ENCODE measurements around the gene RTRAF.

The RTRAF gene

DNA sequence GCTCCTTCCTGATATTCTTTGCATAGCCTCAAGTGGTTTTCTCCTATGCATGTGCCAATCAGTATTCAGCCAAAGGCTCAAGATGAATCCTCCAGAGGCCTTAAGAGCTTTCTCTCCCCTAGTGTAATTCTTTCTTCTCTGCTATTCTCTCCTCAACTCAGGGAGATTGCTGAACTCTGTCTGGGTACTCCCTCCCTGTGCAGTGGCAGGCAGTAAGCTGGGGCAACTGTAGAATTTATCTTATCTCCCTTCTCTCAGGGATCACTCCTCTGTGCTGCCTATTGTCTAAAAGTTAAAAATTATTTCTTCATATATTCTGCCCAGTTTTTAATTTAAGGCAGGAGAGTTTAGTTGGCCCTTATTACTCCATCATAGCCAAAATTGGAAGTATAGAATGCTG lies 28.5 kb upstream of the RTRAF start:
- no peaks in the 10 kb centered on the region for H3K36me3 ChIP-seq (ENCODE audit: control insufficient read depth, insufficient read depth, low read length)
- no peak overlapping the region for H3K4me3 ChIP-seq (ENCODE audit: low read depth, low read length)
- H3K79me2 ChIP-seq = no peaks in the 10 kb centered on the region
- no peak overlapping the region for H3K27ac ChIP-seq
- H3K4me2 ChIP-seq (ENCODE audit: low read length) = no peak overlapping the region
- no peak overlapping the region for H3K9ac ChIP-seq
- H3K27me3 ChIP-seq (ENCODE audit: control insufficient read depth, insufficient read depth, low read length) = no peaks in the 10 kb centered on the region
- TF ChIP-seq, protein P1, sequence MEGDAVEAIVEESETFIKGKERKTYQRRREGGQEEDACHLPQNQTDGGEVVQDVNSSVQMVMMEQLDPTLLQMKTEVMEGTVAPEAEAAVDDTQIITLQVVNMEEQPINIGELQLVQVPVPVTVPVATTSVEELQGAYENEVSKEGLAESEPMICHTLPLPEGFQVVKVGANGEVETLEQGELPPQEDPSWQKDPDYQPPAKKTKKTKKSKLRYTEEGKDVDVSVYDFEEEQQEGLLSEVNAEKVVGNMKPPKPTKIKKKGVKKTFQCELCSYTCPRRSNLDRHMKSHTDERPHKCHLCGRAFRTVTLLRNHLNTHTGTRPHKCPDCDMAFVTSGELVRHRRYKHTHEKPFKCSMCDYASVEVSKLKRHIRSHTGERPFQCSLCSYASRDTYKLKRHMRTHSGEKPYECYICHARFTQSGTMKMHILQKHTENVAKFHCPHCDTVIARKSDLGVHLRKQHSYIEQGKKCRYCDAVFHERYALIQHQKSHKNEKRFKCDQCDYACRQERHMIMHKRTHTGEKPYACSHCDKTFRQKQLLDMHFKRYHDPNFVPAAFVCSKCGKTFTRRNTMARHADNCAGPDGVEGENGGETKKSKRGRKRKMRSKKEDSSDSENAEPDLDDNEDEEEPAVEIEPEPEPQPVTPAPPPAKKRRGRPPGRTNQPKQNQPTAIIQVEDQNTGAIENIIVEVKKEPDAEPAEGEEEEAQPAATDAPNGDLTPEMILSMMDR (IDR thresholded peaks at IDR 0.05) = no peak
- H2AFZ ChIP-seq = no peak overlapping the region
- no peaks in the 10 kb centered on the region for H3K9me3 ChIP-seq (ENCODE audit: control insufficient read depth, low read length)
- no peaks in the 10 kb centered on the region for H3K4me1 ChIP-seq

DNA sequence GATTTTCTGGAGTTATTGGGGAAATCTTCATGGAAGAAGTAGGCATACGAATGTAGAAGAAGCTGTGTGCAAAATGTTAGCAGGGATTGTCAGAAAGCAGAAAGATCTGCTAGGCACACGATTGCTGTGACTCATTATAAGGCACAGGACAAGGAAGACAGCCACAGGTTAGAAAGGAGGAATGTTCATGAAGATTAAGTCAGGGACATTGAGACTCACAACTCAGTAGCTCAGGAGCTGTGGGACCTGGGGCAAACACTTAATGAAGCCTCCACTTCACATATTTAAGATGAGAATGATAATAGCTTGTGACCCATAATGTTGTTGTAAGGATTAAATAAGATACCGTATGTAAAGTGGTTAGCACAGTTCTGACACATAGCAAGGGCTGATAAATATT lies 26.6 kb upstream of the RTRAF start:
- no peak overlapping the region for H3K27ac ChIP-seq
- H3K4me1 ChIP-seq = no peaks in the 10 kb centered on the region
- H3K79me2 ChIP-seq = no peaks in the 10 kb centered on the region
- no peaks in the 10 kb centered on the region for H3K27me3 ChIP-seq (ENCODE audit: control insufficient read depth, insufficient read depth, low read length)
- H2AFZ ChIP-seq = no peak overlapping the region
- no peaks in the 10 kb centered on the region for H3K9me3 ChIP-seq (ENCODE audit: control insufficient read depth, low read length)
- TF ChIP-seq, protein P1 (IDR thresholded peaks at IDR 0.05) = no peak
- H3K4me2 ChIP-seq (ENCODE audit: low read length) = no peak overlapping the region
- H3K4me3 ChIP-seq (ENCODE audit: low read depth, low read length) = no peak overlapping the region
- no peak overlapping the region for H3K9ac ChIP-seq
- H3K36me3 ChIP-seq (ENCODE audit: control insufficient read depth, insufficient read depth, low read length) = no peaks in the 10 kb centered on the region

DNA sequence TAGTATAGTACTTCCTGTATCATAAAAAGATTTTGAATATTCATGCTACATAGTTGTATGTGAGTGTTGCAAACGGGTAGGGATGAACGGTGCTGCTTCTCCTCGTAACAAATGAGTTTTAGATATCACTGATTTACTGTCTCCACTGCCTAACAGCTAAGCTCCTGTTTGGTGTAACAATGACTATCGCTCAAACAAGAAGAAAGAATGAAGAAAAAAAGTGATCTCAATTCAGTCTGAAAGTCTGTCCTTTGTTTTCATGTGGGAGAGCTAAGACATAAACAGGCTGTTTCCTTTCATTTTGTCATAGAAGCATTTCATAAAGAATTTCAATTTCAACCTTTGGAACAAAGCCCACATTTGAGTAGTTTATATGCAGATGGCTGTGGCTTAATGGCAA lies 26.1 kb upstream of the RTRAF start:
- H3K27ac ChIP-seq = no peak overlapping the region
- H3K9ac ChIP-seq = no peak overlapping the region
- no peak overlapping the region for H3K4me2 ChIP-seq (ENCODE audit: low read length)
- H3K27me3 ChIP-seq (ENCODE audit: control insufficient read depth, insufficient read depth, low read length) = no peaks in the 10 kb centered on the region
- H3K79me2 ChIP-seq = no peaks in the 10 kb centered on the region
- TF ChIP-seq, protein P1 (IDR thresholded peaks at IDR 0.05) = no peak
- no peak overlapping the region for H3K4me3 ChIP-seq (ENCODE audit: low read depth, low read length)
- no peaks in the 10 kb centered on the region for H3K36me3 ChIP-seq (ENCODE audit: control insufficient read depth, insufficient read depth, low read length)
- H2AFZ ChIP-seq = no peak overlapping the region
- H3K4me1 ChIP-seq = no peaks in the 10 kb centered on the region
- H3K9me3 ChIP-seq (ENCODE audit: control insufficient read depth, low read length) = no peaks in the 10 kb centered on the region

DNA sequence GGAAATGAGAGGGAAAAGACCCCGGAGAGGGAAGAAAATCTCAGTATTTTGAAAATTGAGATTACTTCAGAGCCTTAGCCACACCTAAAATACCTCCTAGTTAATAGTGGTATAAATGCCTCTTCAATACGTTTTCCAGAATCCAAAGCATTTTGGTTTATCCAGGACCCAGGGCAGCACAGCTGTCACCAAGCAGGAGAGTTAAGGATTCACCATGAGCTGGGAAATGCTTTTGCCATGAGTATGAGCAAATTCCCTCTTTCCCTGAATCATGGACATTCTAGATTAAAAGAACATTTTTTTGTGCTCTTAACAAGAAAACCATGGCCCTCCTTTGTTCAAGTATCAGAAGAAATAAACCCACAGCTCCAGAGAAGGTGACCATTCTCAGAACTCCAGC lies 21.8 kb upstream of the RTRAF start:
- Histone ChIP-seq H3K27ac (no peak overlapping the region), H3K9me3 (ENCODE audit: control insufficient read depth, low read length) (no peaks in the 10 kb centered on the region), H3K9ac (no peak overlapping the region), H3K4me2 (ENCODE audit: low read length) (no peak overlapping the region), H3K79me2 (no peaks in the 10 kb centered on the region), H3K27me3 (ENCODE audit: control insufficient read depth, insufficient read depth, low read length) (no peaks in the 10 kb centered on the region), H3K36me3 (ENCODE audit: control insufficient read depth, insufficient read depth, low read length) (no peaks in the 10 kb centered on the region), H3K4me3 (ENCODE audit: low read depth, low read length) (no peak overlapping the region), H2AFZ (no peak overlapping the region), H3K4me1 (no peaks in the 10 kb centered on the region)
- TF ChIP-seq, protein P1 (IDR thresholded peaks at IDR 0.05) = no peak

DNA sequence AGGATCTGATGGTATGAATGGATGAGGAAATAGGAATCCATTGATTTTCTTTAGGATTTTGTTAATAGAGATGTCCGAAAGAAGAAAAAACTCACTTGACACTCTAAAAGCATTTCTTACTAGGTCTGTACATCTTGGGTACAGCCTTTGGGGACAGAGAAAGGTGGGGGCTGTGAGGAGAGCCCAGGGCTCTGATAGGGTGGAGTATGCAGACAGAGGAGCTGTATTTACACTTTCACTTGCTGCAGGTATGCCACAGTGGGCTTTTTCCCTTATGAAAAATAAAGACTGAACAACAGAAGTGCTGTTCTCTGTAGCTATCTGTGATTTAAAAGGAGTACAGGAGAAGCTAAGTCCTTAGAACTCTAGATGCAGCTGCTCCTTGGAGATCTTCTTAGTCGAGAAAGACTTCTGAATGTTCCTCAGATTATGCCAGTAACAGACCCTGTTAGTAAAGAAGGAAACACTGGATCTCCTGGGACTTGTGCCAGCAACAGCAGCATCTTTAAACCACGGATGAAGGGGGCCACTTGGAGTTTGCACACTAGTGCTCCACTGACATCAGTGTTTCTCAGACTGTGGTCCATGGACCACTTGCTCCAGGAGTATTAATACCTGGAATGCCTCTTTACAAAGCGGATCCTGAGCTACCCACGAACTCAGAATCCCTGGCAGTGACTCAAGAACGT lies 19.4 kb upstream of the RTRAF start:
- Histone ChIP-seq H3K9me3 (ENCODE audit: control insufficient read depth, low read length) (no peaks in the 10 kb centered on the region), H3K4me3 (ENCODE audit: low read depth, low read length) (no peak overlapping the region), H3K27me3 (ENCODE audit: control insufficient read depth, insufficient read depth, low read length) (no peaks in the 10 kb centered on the region), H3K9ac (no peak overlapping the region), H3K79me2 (no peaks in the 10 kb centered on the region), H2AFZ (no peak overlapping the region), H3K36me3 (ENCODE audit: control insufficient read depth, insufficient read depth, low read length) (no peaks in the 10 kb centered on the region), H3K27ac (no peak overlapping the region), H3K4me2 (ENCODE audit: low read length) (no peak overlapping the region), H3K4me1 (no peaks in the 10 kb centered on the region)
- TF ChIP-seq, protein P1 (IDR thresholded peaks at IDR 0.05) = no peak
